Fibroblast of the aortic adventitia (primary cell): ENCODE measurements around the gene RNLS. TPM values are rescaled to one million over a fixed set of nuclear protein-coding genes. Genes with fewer than 3 reads are reported as not detected.

Experiments
- DNase-seq: peaks from one replicate; pipeline ENCODE4 v3.0.0-alpha.2; 2010; ENCODE audit warnings: low read depth
- H3K4me3 ChIP-seq: 2 replicates; pipeline ENCODE4 v1.5.1; 2011; ENCODE audit warnings: low read depth, mild to moderate bottlenecking, control low read depth, low read length, moderate library complexity
- total RNA-seq: library from RNA; depleted of rRNA; stranded (reverse); fragments of >200 nt; gene quantifications from 2 replicates; pipeline ENCODE4 v1.2.3, GENCODE V29; 2012; ENCODE audit warnings: low replicate concordance
- TF ChIP-seq, protein P1 (sequence below): IDR thresholded peaks from 2 replicates; pipeline ENCODE4 v1.5.1; 2011; ENCODE audit warnings: mild to moderate bottlenecking, low read length, control low read depth, inconsistent platforms; ENCODE audit not compliant: insufficient read depth

RNLS gene
- total RNA-seq, 1 donor: 16.8 TPM

DNA sequence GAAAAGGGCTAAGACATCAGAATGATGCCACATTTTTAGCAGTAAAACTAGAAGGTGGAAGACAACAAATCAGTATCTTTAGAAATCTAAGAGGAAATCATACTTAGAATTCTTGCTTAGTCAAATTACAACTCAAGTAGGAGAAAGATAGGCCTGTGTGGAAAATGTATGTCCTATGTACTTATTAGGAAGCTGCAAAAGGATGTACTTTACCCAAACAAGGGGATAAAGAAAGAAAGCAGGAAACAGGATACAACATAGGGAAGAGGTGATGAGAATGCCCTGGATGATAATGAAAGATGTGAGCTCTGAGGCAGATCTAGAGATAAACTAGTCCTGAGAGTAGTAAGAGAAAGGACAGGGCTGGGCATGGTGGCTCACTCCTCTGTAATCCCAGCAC is 54.9 kb downstream of the RNLS start:
- TF ChIP-seq, protein P1, sequence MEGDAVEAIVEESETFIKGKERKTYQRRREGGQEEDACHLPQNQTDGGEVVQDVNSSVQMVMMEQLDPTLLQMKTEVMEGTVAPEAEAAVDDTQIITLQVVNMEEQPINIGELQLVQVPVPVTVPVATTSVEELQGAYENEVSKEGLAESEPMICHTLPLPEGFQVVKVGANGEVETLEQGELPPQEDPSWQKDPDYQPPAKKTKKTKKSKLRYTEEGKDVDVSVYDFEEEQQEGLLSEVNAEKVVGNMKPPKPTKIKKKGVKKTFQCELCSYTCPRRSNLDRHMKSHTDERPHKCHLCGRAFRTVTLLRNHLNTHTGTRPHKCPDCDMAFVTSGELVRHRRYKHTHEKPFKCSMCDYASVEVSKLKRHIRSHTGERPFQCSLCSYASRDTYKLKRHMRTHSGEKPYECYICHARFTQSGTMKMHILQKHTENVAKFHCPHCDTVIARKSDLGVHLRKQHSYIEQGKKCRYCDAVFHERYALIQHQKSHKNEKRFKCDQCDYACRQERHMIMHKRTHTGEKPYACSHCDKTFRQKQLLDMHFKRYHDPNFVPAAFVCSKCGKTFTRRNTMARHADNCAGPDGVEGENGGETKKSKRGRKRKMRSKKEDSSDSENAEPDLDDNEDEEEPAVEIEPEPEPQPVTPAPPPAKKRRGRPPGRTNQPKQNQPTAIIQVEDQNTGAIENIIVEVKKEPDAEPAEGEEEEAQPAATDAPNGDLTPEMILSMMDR: no peak
- H3K4me3 ChIP-seq: no peak overlapping the region
- no peak for DNase-seq

DNA sequence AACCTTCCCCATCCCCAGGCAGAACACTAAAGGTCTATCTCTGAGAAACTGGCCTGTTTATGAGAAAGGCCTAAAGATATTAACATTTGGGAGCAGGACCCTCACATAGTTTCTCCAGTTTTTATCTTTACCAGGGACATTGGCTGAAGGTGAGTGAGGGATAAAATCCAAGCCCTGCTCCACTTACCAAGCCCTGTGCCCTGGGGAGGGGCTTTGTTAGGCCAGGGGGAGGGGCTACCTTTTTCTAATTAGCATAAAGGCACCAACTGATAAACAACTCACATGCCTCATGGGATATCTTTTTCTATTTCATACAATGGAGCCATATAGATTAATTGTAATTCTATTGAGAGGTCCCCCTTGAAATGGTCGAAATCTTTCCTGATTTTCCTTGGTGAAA is 55.9 kb downstream of the RNLS start:
- H3K4me3 ChIP-seq: no peak overlapping the region
- TF ChIP-seq, protein P1: no peak
- DNase-seq: no peak

DNA sequence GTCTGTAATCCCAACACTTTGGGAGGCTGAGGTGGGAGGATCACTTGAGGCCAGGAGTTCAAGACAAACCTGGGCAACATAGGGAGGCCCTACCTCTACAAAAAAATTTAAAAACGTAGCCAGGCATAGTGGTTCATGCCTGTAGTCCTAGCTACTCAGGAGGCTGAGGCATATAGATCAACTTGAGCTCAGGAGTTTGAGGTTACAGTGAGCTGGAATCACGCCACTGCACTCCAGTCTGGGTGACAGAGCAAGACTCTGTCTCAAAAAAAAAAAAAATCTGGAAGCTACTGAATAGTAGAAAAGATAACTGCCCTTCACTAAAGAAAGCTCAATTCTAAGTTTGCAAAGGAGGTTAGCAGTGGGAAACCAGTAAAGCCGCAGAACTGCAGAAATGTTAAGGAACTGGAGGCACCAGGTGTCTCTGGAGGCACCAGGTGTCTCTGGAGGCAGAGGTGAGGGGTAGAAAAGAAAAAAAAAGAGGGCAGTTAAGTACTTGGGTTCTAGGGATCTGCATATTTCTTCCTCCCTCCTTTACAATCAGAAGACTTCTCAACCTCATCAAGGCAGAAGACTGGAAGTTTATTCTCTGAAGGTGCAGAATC is 56.5 kb downstream of the RNLS start:
- H3K4me3 ChIP-seq: no peak overlapping the region
- DNase-seq: no peak
- TF ChIP-seq, protein P1: no peak

DNA sequence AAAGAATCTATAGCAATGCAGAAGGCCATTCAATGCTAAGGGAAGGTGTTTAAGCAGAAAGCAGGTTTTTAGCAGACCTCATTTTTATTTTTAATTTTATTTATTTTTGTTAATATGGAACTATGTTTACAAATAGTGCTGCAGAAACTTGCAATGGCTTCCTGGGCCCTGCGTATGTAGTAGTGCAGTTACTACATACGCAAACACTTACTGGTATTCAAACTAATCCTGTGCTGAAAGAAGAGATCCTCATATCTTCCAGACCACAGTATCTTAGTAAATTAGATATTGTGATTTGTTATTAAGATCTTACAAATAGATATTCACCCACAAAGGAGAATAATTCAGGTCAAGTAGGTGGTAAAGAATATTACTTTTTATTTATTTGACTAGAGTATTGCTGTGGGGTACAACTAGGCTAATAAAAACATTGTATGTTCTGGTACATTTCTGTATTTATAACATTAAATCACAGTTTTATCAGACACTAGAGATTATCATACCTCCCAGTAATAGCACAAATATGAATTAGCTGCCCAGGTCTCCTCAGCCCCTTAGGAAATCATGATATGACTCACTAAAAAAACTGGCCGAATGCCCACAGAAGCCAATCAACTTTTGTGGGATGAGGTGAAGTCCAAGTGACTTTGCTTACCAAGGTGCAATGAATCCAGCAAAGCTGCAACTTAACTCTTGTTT is 57.6 kb downstream of the RNLS start:
- DNase-seq: peak; percentile 81
- no peak overlapping the region for H3K4me3 ChIP-seq
- TF ChIP-seq, protein P1: no peak

DNA sequence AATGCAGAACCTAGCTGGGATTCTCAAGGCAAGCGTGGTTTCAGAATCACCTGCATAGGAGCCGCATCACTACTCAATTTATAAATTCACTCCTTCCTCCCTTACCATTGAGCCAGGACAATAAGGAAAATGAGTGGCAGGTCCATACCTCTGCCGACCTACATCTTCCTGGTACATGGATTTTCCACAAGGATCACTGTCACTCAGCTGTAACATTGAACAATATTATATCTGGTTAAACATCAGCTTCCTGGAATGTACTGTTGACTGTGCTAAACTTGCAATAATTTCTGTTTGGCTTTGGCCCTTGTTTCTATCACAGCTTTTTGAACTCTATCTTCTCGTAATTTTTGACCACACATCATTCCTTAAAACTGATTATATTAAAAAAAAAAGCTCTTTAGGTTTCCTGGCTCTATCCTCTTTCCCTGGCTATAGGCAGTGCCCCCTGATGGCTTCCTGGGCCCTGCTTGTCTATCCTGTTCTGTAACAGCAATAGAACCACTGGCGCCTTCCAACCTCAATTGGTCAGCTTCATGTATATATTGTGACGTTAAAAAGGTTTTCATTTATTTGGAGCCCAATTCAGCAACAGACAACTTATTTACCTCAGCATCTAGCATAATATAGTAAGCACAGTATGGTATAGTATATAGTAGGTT is 59.2 kb downstream of the RNLS start:
- DNase-seq: no peak
- no peak overlapping the region for H3K4me3 ChIP-seq
- TF ChIP-seq, protein P1: no peak

DNA sequence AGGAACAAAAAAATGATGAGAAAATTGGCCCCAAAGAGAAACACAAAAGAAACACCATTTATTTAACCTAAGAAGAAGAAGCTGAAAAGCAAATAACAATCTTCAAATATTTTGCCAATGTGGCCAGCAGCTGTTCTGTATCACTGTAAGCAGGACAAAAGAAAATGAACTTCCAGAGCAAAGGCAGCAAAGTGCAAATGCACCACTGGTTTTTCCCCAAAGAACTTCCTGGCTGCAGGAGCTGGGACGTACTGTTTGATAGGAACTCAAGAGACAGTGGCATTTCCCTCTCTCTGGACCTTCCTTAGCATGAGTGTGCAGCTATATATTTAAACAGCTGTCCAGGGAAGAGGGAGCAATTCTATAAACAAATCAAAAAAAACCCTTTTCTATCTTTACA is 60.4 kb downstream of the RNLS start:
- peak; percentile 60 for DNase-seq
- H3K4me3 ChIP-seq: no peak overlapping the region
- TF ChIP-seq, protein P1: no peak
